Umbilical cord (tissue), 2 donors: ENCODE results near the gene MAT1A. TPM values are rescaled to one million over a fixed set of nuclear protein-coding genes. Genes with fewer than 3 reads are reported as not detected.
"Not testable (repeated sequence)": the region's sequence is repeated elsewhere in the genome, so short reads cannot be mapped to it uniquely, and the experiment has no call there.

Source experiments
- DNase-seq: peaks from one replicate; pipeline ENCODE4 v3.0.0-alpha.2; 2015; ENCODE audit warnings: low spot score
- total RNA-seq: library from RNA; depleted of rRNA; stranded (reverse); fragments of >200 nt; gene quantifications from one replicate; pipeline ENCODE4 v1.2.3, GENCODE V29; 2014; ENCODE audit warnings: low replicate concordance; ENCODE audit not compliant: insufficient read depth

Gene MAT1A
- total RNA-seq, 1 donor from 2014 or later, result 1.2 TPM

DNA sequence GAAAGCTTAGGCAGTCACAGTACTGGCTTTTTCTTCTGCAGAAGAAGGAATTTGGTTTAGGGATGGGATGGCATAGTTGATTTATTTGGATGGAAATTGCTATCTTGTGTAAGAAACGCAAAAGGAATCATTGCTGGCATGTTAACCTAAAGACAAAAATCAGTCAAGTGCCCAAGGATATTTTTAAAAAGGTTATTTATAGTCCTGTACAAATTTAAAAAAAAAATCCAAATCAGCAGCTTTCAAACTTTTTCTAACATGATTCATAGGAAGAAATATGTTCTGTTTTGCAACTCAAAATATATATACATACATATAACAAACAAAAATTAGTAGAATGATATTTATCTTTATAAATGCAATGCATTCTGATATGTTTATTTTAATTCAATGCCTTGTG lies 55.6 kb downstream of the MAT1A start:
- DNase-seq, result not testable (repeated sequence)

DNA sequence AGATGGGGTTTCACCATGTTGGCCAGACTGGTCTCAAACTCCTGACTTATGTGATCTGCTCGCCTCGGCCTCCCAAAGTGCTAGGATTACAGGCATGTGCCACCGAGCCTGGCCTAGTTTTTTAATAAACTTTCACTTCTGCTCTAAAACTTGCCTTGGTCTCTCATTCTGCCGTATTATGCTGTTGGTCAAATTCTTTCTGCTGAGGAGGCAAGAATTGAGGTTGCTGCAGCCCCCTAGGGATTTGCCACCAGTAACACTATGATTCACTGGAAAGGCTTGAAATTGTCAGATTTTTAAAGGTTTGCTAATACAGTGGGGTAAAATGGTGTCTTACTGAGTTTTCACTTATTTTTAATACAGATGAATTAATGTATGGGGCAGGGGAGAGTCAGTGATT lies 62.7 kb downstream of the MAT1A start:
- DNase-seq, result not testable (repeated sequence)

DNA sequence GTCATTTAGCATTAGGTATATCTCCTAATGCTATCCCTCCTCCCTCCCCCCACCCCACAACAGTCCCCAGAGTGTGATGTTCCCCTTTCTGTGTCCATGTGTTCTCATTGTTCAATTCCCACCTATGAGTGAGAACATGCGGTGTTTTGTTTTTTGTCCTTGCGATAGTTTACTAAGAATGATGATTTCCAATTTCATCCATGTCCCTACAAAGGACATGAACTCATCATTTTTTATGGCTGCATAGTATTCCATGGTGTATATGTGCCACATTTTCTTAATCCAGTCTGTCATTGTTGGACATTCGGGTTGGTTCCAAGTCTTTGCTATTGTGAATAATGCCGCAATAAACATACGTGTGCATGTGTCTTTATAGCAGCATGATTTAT lies 66.4 kb downstream of the MAT1A start:
- DNase-seq, result not testable (repeated sequence)

Other genes with a start within 250 kb of the MAT1A start
- gene TMEM254, start 211.0 kb downstream of the MAT1A start, total RNA-seq, result 7.2 TPM
- 169 TPM for gene PLAC9, start 156.9 kb downstream of the MAT1A start, total RNA-seq
- gene ANXA11, start 84.1 kb downstream of the MAT1A start, total RNA-seq, result 65.0 TPM
- not detected for gene DYDC1, start 67.1 kb upstream of the MAT1A start, total RNA-seq
- gene DYDC2, start 67.1 kb upstream of the MAT1A start, total RNA-seq, result 1.4 TPM
- 26.5 TPM for gene PRXL2A, start 118.9 kb upstream of the MAT1A start, total RNA-seq
- 32.7 TPM for gene TSPAN14, start 164.7 kb upstream of the MAT1A start, total RNA-seq
- 1.9 TPM for gene SH2D4B, start 248.2 kb upstream of the MAT1A start, total RNA-seq